Dedifferentiated amniotic fluid mesenchymal stem cell (primary cell): ENCODE data around the gene DHX16.
"Not testable (repeated sequence)": the region's sequence is repeated elsewhere in the genome, so short reads cannot be mapped to it uniquely, and the experiment has no call there.

ENCODE experiments used
- DNase-seq: peaks from one replicate; pipeline ENCODE4 v3.0.0-alpha.2; 2016; ENCODE audit errors: extremely low spot score

Gene DHX16

DNA sequence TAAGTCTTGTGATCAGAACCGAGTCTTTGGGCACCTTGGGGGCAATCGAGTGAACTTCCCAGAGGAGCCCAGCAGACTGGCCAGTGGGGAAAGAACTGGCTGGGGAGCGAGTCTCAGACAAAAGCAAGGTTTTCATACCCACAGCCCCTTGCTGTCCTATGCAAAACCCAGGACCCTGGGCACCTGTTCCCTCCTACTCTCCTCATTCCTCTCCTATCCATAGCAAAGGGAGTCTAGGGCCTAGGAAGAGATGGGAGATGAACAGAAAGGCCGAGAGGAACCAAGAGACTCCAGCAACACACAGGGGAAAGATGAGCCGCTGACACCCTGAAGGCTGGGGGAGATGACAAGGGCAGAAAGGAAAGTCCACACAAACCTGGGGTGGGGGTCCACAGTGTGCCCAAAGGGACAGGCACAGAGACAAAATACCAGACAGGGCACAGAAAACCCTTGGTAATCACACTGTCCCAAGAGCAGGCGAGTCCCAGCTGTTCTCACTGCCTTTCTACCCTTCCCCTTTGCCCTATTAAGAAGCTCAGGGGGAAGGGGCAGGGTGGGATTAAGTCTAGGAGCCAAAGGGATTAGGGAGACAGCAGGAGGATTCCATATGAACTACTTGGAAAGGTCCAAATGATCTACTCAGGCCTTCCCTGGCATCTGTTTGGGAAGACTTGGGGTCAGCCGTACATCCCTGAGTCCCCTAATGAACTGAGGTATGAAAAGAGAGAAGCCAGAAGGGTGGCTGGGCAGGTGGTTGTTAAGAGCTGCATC lies 7.1 kb upstream of the DHX16 start:
- DNase-seq = no peak

DNA sequence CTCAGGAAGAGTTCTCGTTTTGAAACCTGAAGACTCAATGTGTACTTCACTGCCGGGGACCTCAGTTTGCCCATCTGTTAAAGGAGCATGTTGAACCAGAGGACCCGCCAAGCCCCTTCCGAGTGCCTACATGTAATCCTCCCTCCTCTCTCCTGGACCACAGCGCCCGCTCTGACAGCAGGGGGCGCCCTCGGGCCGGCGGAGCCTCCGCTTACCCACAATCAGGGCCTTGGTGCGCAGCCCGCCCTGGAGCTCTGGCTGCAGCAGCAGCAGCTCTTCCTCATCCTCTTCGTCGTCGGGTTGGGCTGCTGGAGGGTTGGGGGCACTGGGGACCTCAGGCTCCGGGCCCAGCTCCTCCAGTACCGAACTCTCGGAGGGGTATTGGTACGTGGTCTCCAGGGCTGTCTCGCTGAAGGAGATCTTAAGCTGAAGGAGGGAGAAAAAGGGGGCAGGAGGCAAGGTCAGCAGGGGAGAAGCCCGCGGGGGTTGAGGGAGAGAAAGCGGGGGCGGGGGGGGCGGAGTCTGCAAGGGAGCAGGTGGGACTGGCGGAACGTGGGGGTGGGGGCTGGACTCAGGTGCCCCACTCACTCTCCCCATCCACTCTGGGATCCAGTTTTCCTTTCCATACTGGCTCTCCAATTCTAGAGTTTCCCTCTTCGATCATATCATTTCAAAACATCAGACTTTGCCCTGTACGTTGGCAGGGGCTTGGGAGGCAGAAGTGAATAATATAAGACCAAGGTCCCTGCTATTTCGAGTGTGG lies 6.3 kb upstream of the DHX16 start:
- peak; percentile 65 for DNase-seq

DNA sequence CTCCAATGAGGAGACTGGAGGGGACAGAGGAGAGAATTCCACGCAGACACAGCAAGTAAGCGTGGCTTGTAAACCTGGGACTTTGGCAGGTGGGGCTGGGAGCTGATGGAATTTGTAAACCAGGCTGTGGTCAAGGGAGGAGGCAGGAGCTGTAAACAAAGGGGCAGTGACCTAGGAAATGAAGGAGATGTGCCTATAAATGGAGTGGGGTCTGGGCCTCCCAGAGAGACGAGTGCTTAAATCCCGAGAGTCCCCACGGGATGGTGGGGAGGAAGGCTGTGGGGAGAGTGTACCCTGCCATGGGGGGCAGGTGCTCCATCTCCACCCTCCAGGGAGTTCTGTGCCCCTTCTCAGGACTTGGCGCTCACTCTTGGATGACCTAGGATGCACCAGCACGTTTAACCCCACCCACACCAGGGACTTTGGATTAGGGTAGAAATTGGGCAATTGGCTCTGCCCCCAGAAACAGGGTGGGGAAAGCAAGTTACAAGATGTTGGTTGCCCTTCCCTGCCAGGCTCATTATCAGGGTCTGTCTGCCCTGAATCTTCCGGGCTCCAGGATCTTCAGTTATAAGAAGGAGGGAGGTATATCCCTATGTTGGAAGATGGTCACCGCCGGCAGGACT lies 4.0 kb upstream of the DHX16 start:
- no peak for DNase-seq

DNA sequence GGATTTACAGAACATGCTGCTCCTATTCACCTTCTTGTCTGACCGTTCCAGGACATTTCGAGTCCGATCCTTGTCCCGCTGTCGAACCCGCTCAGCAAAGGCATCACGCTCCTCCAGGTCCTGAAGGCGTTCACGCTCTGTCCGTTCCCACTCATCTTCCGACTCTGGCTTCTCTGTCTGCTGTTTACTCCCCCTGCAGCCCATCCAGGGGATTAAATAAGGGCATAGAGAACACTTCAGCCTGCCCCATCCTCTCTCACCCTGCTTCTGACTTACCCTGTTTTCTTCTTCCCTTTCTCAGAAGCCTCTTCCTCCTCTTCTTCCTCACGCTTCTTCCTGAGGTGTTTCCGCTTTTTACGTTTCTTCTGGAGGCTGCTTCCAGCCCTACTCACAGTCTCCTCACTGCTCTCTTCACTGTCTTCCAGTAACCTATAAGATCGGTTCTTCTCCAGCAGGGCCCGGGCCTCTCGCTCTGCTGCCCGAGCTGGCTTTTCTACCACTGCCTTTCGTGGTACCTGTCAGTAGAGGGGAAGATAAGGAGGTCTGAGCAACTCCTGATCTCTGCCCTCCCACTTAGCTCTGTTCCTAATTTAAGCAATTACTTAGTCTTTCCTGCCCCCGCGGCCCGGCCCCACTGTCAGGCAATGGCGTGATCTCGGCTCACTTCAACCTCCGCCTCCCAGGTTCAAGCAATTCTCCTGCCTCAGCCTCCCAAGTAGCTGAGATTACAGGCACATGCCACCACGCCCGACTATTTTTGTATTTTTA lies 1.9 kb downstream of the DHX16 start:
- no peak for DNase-seq

DNA sequence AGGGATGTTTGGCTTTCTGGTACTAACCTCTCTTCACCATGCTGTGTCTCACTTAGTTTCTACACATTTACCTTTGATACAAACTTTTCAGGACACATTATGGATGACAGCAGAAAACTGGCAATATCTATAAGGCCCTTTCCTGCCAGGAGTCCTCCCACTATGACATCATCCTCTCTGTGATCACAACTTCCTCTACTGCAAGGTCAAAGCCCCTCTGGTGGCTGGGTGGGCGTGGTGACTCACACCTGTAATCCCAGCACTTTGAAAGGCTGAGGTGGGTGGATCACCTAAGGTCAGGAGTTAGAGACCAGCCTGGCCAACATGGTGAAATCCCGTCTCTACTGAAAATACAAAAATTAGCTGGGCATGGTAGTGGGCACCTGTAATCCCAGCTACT lies 6.5 kb downstream of the DHX16 start:
- not testable (repeated sequence) for DNase-seq

DNA sequence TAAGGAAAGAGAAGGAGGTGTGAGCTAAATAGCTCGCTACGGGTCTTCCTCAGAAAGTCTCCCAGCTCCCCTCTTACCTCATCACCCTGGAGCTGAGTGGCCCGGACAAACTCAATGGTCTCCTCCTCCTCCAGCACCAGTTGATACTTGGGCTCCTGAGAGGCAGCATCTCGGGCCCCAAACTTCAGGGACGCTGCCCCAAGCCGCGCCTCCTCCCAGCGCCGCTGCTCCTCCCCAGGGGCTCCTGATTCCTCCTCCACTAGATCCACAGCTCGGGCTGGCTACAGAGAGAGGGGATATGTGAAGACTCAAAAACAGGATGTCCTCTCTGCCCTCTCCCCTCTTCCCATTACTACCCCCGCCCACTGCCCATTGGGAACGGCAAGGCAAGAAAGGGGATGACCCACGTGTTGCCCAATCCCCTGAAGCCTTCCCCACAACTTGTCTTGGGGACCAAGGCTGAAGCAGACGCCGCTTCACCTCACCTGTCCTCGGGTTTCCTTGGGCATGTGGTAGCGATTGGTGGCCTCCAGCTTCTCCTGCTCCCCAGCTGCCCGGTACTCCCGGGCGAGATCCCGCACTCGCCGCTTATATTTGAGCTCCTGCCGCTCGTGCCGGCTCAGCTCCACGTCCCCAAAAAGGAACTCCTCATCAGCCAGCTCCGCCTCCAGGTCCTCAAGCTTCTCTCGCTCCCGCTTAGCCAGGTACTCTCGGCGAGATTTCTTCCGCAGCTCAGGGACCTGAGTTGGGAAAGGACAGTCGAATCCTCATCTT lies 7.6 kb downstream of the DHX16 start:
- DNase-seq = no peak

DNA sequence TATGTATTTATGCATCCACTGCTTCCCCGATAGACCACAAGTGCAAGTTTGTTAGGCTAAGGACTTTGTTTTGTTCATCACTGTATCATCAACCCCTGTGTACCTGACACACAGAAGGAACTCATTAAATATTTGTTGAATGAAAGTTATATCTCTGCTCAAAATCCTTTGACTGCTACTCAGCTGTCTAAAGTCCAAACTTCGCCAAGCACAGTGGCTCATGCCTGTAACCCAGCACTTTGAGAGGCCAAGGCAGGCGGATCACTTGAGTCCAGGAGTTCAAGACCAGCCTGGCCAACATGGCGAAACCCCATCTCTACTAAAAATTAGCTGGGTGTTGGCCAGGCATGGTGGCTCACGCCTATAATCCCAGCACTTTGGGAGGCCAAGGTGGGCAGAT lies 14.9 kb downstream of the DHX16 start:
- DNase-seq = not testable (repeated sequence)

DNA sequence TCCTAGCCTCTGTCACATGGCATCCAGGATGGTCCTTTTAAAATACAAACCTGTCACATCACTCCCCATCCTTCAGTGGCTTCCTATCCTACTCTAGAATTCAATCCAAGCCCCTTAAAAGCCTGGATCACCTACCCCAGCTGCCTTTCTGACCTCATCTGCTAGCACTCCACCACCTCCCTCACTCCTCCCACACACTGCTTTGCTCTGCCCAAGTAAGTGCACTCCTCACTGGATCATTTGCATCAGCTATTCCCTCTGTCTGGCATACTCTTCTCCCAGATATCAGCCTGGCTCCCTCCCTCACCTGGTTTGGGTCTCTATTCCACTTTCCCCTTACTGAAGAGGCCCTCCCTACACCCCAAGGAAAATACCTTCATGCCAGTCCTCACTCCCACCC lies 15.4 kb downstream of the DHX16 start:
- no peak for DNase-seq

DNA sequence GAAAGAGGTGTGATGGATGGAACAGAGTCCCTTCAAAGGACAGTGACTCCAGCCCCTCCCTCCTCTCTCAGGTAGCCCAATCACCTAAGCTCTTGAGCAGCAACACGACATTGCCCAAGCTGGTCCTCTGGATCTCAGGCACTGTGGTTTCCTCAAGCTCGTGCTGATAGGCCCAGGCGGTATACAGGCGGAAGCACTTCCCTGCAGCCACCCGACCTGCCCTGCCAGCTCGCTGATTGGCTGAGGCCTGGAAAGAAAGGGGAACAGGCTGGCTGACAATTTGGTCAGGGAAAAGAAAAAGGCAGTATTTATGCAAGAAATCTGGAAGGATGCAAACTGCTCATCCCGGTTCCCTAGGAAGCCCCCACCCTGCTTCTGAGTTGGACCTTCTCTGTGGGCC lies 16.3 kb downstream of the DHX16 start:
- DNase-seq = no peak

DNA sequence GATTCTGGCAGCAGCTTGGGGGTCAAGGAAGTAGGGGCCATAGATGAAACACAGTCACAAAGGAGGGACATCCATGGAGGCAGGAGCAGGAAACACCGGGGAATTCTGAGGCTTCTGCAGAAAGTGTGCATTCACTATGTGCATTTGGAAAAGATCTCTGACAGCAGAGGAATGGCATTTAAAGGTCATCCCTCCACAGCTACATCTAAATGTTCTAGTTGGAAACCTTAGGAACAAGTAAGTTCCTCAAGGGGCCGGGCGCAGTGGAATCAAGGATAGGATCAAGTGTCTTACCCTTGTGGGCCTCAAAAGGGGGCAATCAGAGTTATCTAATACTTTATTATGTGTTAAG lies 17.1 kb downstream of the DHX16 start:
- DNase-seq = no peak

DNA sequence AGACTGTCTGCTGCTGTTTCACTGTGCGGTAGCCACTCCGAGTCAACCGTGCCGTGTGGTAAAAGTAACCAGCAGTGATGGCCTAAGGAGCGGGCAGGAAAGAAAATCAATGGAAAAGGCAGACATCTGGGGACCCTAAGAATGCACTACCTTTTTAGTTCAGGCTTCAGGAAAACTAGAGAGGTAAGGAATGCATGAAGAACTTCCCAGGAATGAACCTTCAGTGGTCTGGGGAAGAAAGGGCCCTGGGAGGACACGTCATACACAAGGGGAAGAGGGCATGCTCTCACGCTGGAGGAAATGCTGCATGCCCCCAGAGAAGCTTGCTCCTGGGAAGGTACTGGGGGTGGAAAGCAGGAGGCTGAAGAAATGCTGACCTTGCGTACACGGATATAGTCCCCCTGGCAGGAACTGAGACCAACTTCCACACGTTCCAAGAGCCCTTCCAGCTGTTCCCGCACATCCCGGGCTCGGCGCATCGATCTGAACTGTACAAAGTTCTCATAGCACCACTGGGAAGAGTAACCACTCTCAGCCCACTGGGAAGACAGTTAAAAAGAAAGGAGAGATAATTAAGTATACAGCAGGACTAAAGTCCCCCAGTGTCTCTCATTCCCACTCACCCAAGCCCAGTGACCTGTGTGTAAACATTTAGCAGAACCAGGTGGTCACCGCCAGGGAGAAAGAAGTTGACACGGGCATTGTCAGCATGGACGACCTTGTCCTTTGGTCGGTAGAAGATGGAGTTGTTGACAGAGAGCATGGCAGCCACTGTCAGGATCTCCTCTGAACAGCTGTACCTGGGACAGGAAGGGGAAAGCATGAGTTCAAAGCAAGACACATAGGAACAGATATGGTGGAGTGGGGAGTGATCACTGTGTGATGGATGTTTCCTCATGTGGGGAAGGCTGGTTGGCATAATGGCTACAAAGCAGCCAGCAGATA lies 17.7 kb downstream of the DHX16 start:
- DNase-seq = no peak

DNA sequence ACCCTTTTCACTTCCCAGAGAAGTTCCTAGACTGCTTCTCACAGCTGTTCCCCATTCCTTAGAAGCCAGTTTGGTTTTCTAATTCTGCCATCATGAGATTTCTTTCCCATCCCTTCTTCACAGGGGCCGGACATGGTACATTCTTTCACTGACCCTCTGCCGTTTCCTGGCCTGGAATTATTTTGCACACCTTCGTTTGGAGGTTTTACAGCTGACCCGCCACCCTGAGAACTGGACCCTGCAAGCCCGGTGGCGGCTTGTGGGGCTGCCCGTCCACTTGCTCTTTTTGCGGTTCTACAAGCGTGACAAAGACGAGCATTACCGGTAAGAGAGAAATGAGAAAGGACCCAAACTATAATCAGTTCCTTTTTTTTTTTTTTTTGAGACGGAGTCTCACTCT lies 21.7 kb downstream of the DHX16 start:
- no peak for DNase-seq

DNA sequence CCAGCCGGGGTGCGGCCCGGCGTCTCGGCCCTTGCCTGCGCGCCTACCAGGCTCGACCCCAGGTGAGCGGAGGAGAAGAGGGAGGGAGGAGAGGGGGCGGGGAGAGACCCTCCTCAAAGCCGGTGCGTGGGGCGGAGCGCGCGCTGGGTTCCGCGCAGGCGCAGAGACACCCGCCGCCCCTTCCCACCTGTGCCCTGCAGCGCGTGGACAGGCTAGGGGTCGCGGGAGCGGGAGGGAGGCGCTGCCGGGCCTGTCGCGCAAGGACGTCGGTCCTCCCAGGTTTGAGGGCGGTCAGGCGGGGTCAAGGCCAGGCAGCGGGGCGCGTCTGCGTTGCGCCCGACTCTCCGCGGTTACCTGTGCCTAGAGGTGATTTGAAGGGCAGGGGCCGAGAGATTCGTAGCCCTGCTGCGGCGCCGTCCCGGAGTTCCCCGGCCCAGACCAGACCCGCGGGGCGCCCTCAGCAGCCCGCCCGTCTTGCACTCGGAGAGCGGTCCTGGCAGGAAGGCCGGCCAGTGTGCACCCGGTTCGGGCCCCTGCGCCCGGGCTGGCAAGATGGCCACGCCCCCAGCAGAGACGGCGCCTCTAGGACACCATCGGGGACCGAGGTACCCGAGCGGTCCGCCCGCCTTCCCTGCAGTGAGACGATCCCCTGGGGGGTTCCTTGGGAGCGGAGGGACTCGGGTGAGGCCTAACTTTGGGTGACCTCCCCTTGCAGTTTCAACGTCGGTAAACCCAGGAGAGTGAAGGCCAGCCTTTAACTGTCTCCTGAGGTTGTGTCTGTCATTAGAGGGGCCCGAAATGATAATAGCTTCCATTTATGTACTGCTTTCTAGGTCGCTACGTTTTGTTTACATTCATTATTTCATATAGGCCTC lies 25.3 kb downstream of the DHX16 start:
- peak; percentile 33 for DNase-seq

DNA sequence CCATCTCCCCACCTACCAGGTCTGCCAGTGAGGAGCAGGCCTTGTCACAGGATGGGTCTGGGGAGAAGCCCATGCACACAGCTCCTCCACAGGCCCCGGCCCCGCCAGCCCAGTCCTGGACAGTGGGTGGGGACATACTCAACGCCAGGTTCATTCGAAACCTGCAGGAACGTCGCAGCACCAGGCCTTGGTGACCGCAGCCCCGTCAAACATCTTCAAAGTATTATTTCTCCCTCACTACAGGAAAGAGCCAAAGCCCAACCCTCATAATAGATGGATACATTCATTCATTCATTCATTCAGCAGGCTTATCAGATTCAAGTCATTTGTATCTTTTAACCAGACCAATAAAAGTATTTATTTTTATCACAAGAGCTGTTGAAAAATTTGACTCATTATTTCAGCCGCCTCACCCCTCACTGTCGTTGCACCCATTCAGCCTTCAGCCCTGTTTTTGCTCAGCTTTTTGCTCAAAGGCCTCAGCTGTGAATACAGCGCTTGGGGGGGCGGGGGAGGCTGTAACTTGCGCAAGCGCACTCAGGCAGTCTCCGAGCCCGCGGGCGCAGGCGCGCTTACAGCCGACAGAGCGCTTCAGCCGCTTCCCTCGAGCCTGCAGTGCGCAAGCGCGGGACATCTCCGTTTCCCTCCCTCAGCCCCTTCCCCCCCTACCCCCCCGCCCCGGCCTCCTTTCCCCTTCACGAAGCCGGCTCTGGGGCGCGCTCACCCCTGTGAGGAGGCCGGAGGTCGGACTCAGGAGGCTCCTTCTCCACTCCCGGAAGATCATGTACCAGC lies 26.2 kb downstream of the DHX16 start, which contains the start of gene C6orf136:
Gene C6orf136, plus strand, starts transcription at position 684 of the 792 bp plus-strand sequence. Its CDS starts 99 bp downstream, at position 783.
- DNase-seq = peak; percentile 87

DNA sequence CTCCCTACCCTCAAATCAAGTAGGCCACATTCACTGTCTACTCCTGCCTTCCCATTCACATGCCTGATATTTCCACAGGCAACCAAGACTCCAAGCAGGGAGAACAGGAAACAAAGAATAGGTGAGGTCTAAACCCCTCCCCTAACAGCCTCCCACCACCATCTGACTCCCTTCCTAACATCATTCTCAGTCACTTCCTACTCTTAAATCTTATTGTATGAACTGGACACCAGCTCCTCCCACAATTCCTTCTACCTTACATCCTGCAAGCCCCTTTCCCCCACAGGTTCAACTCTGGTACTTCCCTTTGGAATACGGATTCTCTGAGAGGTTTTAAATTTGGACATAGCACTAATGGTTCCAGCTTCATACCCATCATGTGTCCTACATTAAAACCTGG lies 26.8 kb downstream of the DHX16 start:
- DNase-seq = no peak

DNA sequence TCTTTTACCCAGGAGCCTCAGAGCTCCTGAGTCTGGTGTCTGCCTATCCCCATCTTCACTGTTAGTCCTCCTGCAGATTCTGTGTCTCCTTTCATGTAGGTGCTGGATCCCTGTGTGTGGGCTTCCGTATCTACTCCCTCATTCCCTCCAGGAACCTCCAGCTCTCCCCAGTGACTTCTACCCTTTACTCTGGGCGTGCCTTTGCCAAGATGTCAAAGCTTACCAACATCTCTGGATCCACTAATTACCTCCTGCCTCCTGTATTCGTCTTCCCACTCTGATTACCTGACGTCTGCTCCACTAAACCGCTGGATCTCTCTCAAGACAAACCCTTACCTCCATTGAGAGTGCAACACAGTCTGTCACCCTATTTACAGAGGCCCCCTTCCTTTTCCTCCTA lies 28.0 kb downstream of the DHX16 start:
- no peak for DNase-seq

DNA sequence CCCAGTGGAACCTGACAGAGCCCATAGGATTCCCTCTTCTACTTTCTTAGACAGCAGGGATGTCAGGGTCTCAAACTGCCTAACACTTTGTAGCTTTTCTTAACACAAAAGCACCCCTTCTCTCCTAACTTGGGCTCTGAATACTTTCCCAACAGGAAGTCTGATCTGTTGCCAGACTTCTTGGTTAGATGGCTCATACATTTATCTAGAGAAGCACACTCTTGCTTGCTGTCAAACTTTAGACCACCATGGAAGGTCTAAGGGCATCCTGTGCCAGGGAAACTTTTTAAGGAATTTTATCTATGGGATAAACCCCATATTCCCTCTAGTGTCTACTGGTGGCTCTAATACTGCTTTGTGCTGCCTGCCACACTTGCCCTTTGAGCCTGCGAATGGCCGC lies 29.1 kb downstream of the DHX16 start:
- DNase-seq = no peak

DNA sequence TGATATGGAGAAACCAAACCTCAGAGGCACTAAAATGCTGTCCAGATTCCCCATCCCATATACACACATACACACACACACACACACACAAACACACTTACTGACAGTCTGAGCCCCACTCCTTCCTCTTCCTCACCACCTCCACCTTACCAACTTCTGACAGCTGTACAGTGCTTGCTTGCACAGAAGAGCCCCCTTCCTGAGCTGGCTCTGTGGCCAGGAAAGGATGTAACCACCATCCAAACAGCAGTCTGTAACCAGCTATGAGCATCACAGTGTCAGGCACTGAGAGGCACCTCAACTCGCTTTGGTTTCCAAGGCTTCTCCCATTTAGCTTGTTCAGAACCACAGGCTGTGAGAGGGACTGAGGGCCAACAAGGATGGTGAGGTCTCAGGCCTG lies 31.8 kb downstream of the DHX16 start:
- no peak for DNase-seq
